ENCODE results near the gene ALOX12B. TPM values are rescaled to one million over a fixed set of nuclear protein-coding genes. Genes with fewer than 3 reads are reported as not detected.

The ALOX12B gene
- total and polyA plus RNA-seq, 2 of the 8 experiments (the other 6 are each of a cell fraction or from before 2014, with no cell fraction given), result 0.86 TPM; not detected in 1

DNA sequence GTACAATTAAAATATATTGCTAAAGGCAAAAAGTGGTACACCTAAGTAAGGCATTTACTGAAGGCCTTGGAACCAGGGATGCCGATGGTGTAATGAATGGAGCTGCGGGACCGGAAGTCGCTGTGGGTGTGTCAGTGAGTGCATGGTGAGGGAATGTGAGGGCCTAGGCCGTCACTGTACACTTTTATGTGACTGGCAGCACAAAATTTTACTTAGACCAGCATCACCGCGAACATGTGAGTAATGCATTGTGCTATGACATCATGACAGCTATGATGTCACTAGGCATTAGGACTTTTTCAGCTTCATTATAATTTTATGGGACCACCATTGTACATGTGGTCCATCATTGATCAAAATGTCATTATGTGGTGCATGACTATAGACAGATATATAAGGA is 33.9 kb downstream of the ALOX12B start:
- no peak overlapping the region for H3K4me3 ChIP-seq (ENCODE audit: extremely low read depth in 1 of 4, insufficient read depth in 2 of 4, low read depth in 3 of 4, low read length in 4 of 4)
- peaks cover 1 to 12% (median 9%) of the 10 kb centered on the region in 4 experiments; a peak in 5 of 7 replicates for H3K27me3 ChIP-seq (replicated peaks in 1 of 4; ENCODE audit: control insufficient read depth in 3 of 4, extremely low read depth in 1 of 4, insufficient read depth in 3 of 4, low read length in 3 of 4)
- no peak overlapping the region for H2BK5ac ChIP-seq (ENCODE audit: low read depth, low read length)
- H3K18ac ChIP-seq (ENCODE audit: extremely low read depth, low read length), result no peak overlapping the region
- FAIRE-seq, result no peak
- no peaks in the 10 kb centered on the region for H4K20me1 ChIP-seq (replicated peaks in 1 of 2; ENCODE audit: control insufficient read depth in 1 of 2, insufficient read depth in 2 of 2, low read length in 2 of 2)
- no peaks in the 10 kb centered on the region for H3K36me3 ChIP-seq (ENCODE audit: control insufficient read depth in 2 of 4, insufficient read depth in 4 of 4, low read length in 3 of 4)
- no peak for DNase-seq (ENCODE audit: low read depth in 1 of 2, low spot score in 2 of 2)
- H3K14ac ChIP-seq (ENCODE audit: insufficient read length), result no peak overlapping the region
- peaks cover 0 to 4% (median 0%) of the 10 kb centered on the region in 4 experiments; a peak in 1 of 7 replicates for H3K4me1 ChIP-seq (replicated peaks in 1 of 4; ENCODE audit: control insufficient read depth in 3 of 4, insufficient read depth in 4 of 4, low read length in 3 of 4)
- H2BK12ac ChIP-seq (ENCODE audit: low read depth, low read length), result no peak overlapping the region
- 94% methylated on average over 7 of the region's 7 CpGs; no CpG with 5 or more reads in 1 of the 2 experiments for WGBS, 2 experiments (ENCODE audit: extremely low coverage in 1 of 2, insufficient coverage in 1 of 2, insufficient read length in 1 of 2, insufficient replicate concordance in 2 of 2, low coverage in 1 of 2, low lambda C conversion rate in 2 of 2, missing lambda C conversion rate in 1 of 2)
- H2AK5ac ChIP-seq (ENCODE audit: low read depth, low read length), result no peak overlapping the region
- H4K8ac ChIP-seq (ENCODE audit: extremely low read depth, insufficient read depth, low read length), result no peak overlapping the region
- H3K9ac ChIP-seq (replicated peaks in 1 of 4; ENCODE audit: extremely low read depth in 1 of 4, low read depth in 3 of 4, low read length in 3 of 4), result no peak overlapping the region
- H3K79me1 ChIP-seq (ENCODE audit: low read depth, low read length), result no peaks in the 10 kb centered on the region
- no peak overlapping the region for H2BK15ac ChIP-seq (ENCODE audit: low read length)
- H3K23ac ChIP-seq (ENCODE audit: insufficient read length), result no peak overlapping the region
- ChIA-PET CTCF (ENCODE audit: partially characterized antibody) (interaction anchor here (0.8 to 6.5 kb wide), 3 partner anchors 12 to 310 kb away, joined by 3 to 93 read pairs (median 6); no protein-coding TSS in a partner anchor), POLR2A (ENCODE audit: partially characterized antibody) (no interaction called here)
- H2BK20ac ChIP-seq (ENCODE audit: low read length), result no peak overlapping the region
- no peak overlapping the region for H3K56ac ChIP-seq (replicated peaks; ENCODE audit: insufficient read length, low read depth, low read length)
- H2AFZ ChIP-seq (ENCODE audit: low read length), result no peak overlapping the region
- H4K91ac ChIP-seq (replicated peaks; ENCODE audit: insufficient read length, low read length), result no peak overlapping the region
- no peak overlapping the region for H4K5ac ChIP-seq (ENCODE audit: insufficient read length, low read depth, low read length)
- TF ChIP-seq EGR1 (IDR thresholded peaks at IDR 0.05; ENCODE audit: borderline replicate concordance, low read depth, low read length), result no peak
- 0 out of 2 replicates have a peak, but pooled peaks have one; percentile 20 for TF ChIP-seq CREB1 (IDR thresholded peaks at IDR 0.05)
- no peak for TF ChIP-seq CHD1 (IDR thresholded peaks at IDR 0.05; ENCODE audit: low read depth, low read length)
- H3K4me2 ChIP-seq (ENCODE audit: insufficient read depth in 1 of 2, low read depth in 2 of 2, low read length in 2 of 2), result no peak overlapping the region
- H3K4ac ChIP-seq (replicated peaks; ENCODE audit: insufficient read length, low read depth, low read length), result no peak overlapping the region
- H2BK120ac ChIP-seq (replicated peaks; ENCODE audit: low read depth, low read length), result no peak overlapping the region
- H3K79me2 ChIP-seq (ENCODE audit: control insufficient read depth in 1 of 2, insufficient read depth in 2 of 2, low read length in 2 of 2), result no peaks in the 10 kb centered on the region
- no peaks in the 10 kb centered on the region for H3K9me3 ChIP-seq (ENCODE audit: insufficient read depth in 2 of 2, low read depth in 1 of 2, low read length in 1 of 2)
- H3K27ac ChIP-seq (ENCODE audit: low read depth, low read length), result no peak overlapping the region
- H3K23me2 ChIP-seq (ENCODE audit: low read depth, low read length), result no peaks in the 10 kb centered on the region; the same call in 1 of the 2 replicates
